ENCODE results near the gene GPR15. TPM values are rescaled to one million over a fixed set of nuclear protein-coding genes. Genes with fewer than 3 reads are reported as not detected.
"Not testable (repeated sequence)": the region's sequence is repeated elsewhere in the genome, so short reads cannot be mapped to it uniquely, and the experiment has no call there.

Gene GPR15
- polyA plus RNA-seq, 10 donors = 0.70 TPM; not detected in 9

- no peak for DNase-seq
Measured at GRCh38 chr3:98557324-98558010, 25.7 kb downstream of the GPR15 start.

- DNase-seq = no peak
Measured at GRCh38 chr3:98558100-98558827, 26.5 kb downstream of the GPR15 start.

GRCh38 chr3:98559769-98560168 is 28.0 kb downstream of the GPR15 start:
- DNase-seq = not testable (repeated sequence)

- DNase-seq = no peak
Measured at GRCh38 chr3:98560911-98561310, 29.1 kb downstream of the GPR15 start.

- DNase-seq = no peak
Measured at GRCh38 chr3:98561727-98562521, 30.1 kb downstream of the GPR15 start.

- no peak for DNase-seq
Measured at GRCh38 chr3:98563661-98564281, 32.0 kb downstream of the GPR15 start.

- DNase-seq = no peak
Measured at GRCh38 chr3:98564282-98565005, 32.7 kb downstream of the GPR15 start.

GRCh38 chr3:98565237-98565643 is 33.5 kb downstream of the GPR15 start:
- no peak for DNase-seq

GRCh38 chr3:98565843-98566242 is 34.1 kb downstream of the GPR15 start:
- DNase-seq = no peak

GRCh38 chr3:98567666-98568270 is 36.0 kb downstream of the GPR15 start:
- DNase-seq = no peak

GRCh38 chr3:98568402-98568801 is 36.6 kb downstream of the GPR15 start:
- no peak for DNase-seq

GRCh38 chr3:98573181-98573728 is 41.5 kb downstream of the GPR15 start:
- DNase-seq = no peak

- DNase-seq = no peak
Measured at GRCh38 chr3:98574132-98574531, 42.4 kb downstream of the GPR15 start.

- peak in 1 of 3 donors; percentile 41 for DNase-seq
Measured at GRCh38 chr3:98577178-98577895, 45.6 kb downstream of the GPR15 start.

- no peak for DNase-seq
Measured at GRCh38 chr3:98580401-98581386, 48.9 kb downstream of the GPR15 start.

- DNase-seq = no peak
Measured at GRCh38 chr3:98581474-98581873, 49.7 kb downstream of the GPR15 start.

- DNase-seq = no peak
Measured at GRCh38 chr3:98582042-98582441, 50.3 kb downstream of the GPR15 start.

GRCh38 chr3:98583766-98584165 is 52.0 kb downstream of the GPR15 start:
- DNase-seq = no peak
